K562 (cell line): Measurements from ENCODE around the gene KLHL15. TPM values are rescaled to one million over a fixed set of nuclear protein-coding genes. Genes with fewer than 3 reads are reported as not detected.

ENCODE experiments used
- BRD9 ChIP-seq: fragments of 450-650 bp; IDR thresholded peaks from 2 replicates; pipeline ENCODE4 v1.6.1; 2018; ENCODE audit warnings: low read depth; ENCODE audit not compliant: partially characterized antibody
- FOXA3 ChIP-seq, 2 experiments: fragments of 450-650 bp in 1 of 2; sonication (generic) in 1 of 2; formaldehyde crosslinking; IDR thresholded peaks in 1 of 2; conservative IDR thresholded peaks in 1 of 2; 2 replicates each; pipeline versions ENCODE4 v1.4.0 to v1.8.0; 2020 to 2022; ENCODE audit warnings: mild to moderate bottlenecking in 2 of 2, missing genetic modification reagents in 1 of 2
- GABPA ChIP-seq: fragments of 200-800 bp; sonication (Bioruptor generic); conservative IDR thresholded peaks from 2 replicates; pipeline ENCODE4 v1.6.1; 2016; ENCODE audit warnings: low read depth, missing genetic modification characterization, missing compliant biosample characterization
- KLF1 ChIP-seq: fragments of 450-650 bp; IDR thresholded peaks from 2 replicates; pipeline ENCODE4 v1.6.1; 2016; ENCODE audit warnings: missing genetic modification characterization, missing compliant biosample characterization
- MBD1 ChIP-seq: fragments of 250-450 bp; sonication (Bioruptor Pico); IDR thresholded peaks from 2 replicates; pipeline ENCODE4 v1.8.0; 2022; ENCODE audit warnings: inconsistent platforms
- MTA3 ChIP-seq: fragments of 450-650 bp; formaldehyde crosslinking; IDR thresholded peaks from 2 replicates; pipeline ENCODE4 v1.6.1; 2017; ENCODE audit warnings: mild to moderate bottlenecking, borderline replicate concordance
- PATZ1 ChIP-seq: fragments of 250-450 bp; sonication (Bioruptor Pico); IDR thresholded peaks from 2 replicates; pipeline ENCODE4 v1.5.0; 2020; ENCODE audit warnings: mild to moderate bottlenecking, borderline replicate concordance
- RBM22 ChIP-seq: fragments of 200-400 bp; formaldehyde crosslinking; IDR thresholded peaks from 2 replicates; pipeline ENCODE4 v1.6.1; 2018; ENCODE audit warnings: low read length, low read depth; ENCODE audit not compliant: poor library complexity, severe bottlenecking
- SIRT6 ChIP-seq: IDR thresholded peaks from one replicate; pipeline ENCODE4 v1.6.1; 2012; ENCODE audit warnings: low read depth, mild to moderate bottlenecking, control low read depth, inconsistent platforms, low read length, moderate library complexity
- TAF9B ChIP-seq: fragments of 450-650 bp; IDR thresholded peaks from 2 replicates; pipeline ENCODE4 v1.6.1; 2018; ENCODE audit warnings: mild to moderate bottlenecking; ENCODE audit not compliant: partially characterized antibody
- TAL1 ChIP-seq: fragments of 450-650 bp; IDR thresholded peaks from 2 replicates; pipeline ENCODE4 v1.6.1; 2016; ENCODE audit warnings: mild to moderate bottlenecking
- TRIM24 ChIP-seq, 2 experiments: fragments of 450-650 bp; IDR thresholded peaks; 2 replicates each; pipeline ENCODE4 v1.6.1; 2016
- ZNF407 ChIP-seq: fragments of 450-650 bp; IDR thresholded peaks from 2 replicates; pipeline ENCODE4 v1.6.1; 2016; ENCODE audit warnings: low read depth
- ZNF561 ChIP-seq: fragments of 450-650 bp; formaldehyde crosslinking; conservative IDR thresholded peaks from 2 replicates; pipeline ENCODE4 v1.4.0; 2020; ENCODE audit warnings: mild to moderate bottlenecking, moderate library complexity
- polyA plus RNA-seq, 8 experiments: library from polyadenylated mRNA; depleted of rRNA in 4 of 8; stranded (reverse) in 5 of 8; unstranded in 3 of 8; fragments of >200 nt; fragmentation: Nextera tagmentation in 2 of 8; fragmentation: Illumina TruSeq in 1 of 8; extraction: Ambion mirVana in 2 of 8; extraction: Trizol in 1 of 8; gene quantifications; 2 replicates each; pipeline versions ENCODE4 v1.2.1 to v1.2.3, GENCODE V29; 2011 to 2014; ENCODE audit warnings: inconsistent platforms in 1 of 8, missing spikeins in 1 of 8
- total RNA-seq, 7 experiments: library from RNA; depleted of rRNA in 6 of 7; stranded (reverse); fragments of >200 nt in 6 of 7; fragmentation: Illumina TruSeq in 2 of 7; extraction: Trizol in 2 of 7; gene quantifications; 2 replicates each; pipeline versions ENCODE4 v1.2.1 to v1.2.3, GENCODE V29; 2011 to 2021; ENCODE audit warnings: low replicate concordance in 1 of 7
- TF ChIP-seq, protein P1 (sequence below): sonication (generic); formaldehyde crosslinking; IDR thresholded peaks from 2 replicates; pipeline ENCODE4 v1.8.1; 2023; ENCODE audit warnings: mild to moderate bottlenecking, missing genetic modification reagents

Gene KLHL15
- total and polyA plus RNA-seq, 9 of the 15 experiments (the other 6 are each of a cell fraction or from before 2014, with no cell fraction given), result 3.0 to 12.4 (median 7.6) TPM

DNA sequence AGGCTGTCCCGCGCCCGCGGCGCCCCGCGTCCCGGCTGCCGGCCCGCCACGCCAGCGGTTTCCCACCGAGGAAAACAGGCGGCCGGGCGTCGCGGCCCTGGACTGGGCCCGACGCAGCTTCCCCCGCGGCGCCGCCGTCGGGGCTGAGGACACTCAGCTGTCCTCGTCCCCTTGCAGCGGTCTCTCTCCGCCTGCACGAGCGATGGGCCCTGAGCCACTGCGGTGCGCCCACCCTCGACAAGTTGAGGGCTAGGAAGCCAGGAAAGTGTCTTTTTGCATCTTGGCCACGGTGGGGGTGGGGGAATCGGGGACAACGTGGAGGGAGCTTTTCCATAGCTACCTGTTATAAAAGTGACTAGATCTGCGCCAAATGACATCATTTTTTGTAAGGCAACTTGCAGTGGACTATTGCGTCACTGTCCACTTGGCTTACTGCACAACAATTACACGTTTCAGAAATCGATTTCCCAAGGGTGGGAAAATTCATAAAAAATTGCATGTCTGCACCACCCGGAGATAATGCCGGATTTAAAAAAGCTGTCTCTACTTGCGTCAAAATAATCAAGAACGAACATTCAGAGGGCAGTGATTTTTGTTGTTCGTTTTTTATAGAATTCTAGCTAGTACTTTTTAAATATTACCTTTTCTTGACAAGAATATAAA is 1.1 kb downstream of the KLHL15 start (continued):
- TF ChIP-seq MBD1 (CRISPR knock-in tag) (no peak), KLF1 (tag) (no peak), FOXA3 (CRISPR knock-in tag; conservative IDR thresholded peaks at IDR 0.05 in 1 of 2, IDR thresholded peaks at IDR 0.05 in 1 of 2) (no peak), SIRT6 (no peak), PATZ1 (CRISPR knock-in tag) (no peak), TAF9B (no peak), ZNF407 (no peak), TAL1 (no peak), GABPA (peak; percentile 84), MTA3 (peak; percentile 38), ZNF561 (CRISPR knock-in tag) (no peak), BRD9 (peak; percentile 32), TRIM24 (IDR thresholded peaks at IDR 0.05) (no peak), RBM22 (peak; percentile 71)
- TF ChIP-seq, protein P1, sequence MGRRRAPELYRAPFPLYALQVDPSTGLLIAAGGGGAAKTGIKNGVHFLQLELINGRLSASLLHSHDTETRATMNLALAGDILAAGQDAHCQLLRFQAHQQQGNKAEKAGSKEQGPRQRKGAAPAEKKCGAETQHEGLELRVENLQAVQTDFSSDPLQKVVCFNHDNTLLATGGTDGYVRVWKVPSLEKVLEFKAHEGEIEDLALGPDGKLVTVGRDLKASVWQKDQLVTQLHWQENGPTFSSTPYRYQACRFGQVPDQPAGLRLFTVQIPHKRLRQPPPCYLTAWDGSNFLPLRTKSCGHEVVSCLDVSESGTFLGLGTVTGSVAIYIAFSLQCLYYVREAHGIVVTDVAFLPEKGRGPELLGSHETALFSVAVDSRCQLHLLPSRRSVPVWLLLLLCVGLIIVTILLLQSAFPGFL (CRISPR knock-in tag), result no peak
